ENCODE measurements around the gene TRAK1. TPM values are rescaled to one million over a fixed set of nuclear protein-coding genes. Genes with fewer than 3 reads are reported as not detected.
A peak's percentile ranks its signal among the peaks of the same experiment; 100 is the strongest.

Gene TRAK1
- total RNA-seq, 1 donor from 2014 or later = 58.4 TPM

DNA sequence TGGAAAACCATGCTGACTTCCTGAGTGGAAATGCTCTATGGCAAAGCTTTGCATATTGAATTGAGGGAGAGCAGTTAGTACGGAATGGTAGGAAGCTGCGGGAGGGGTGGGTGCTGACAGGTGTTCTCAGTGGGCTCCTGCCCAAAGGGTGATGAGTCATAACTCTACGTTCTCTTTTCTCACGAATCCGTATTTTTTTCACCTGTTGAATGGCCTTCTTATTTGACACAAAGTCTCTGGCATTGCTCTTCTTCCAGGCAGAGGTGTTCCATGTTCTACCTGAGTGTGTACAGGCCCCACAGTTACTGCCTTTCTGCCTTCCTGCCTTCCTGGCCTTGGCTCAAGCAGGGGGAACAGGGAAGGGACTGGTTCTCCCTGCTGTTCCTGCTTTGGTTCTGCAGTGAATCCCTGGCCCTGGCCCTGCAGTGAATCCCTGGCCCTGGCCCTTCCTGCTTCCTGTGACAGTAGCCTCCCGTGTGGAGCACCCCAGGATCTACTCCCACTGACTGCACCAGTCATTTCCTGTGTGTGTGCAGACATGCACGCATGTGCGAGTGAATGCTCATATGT, 31.9 kb downstream of the TRAK1 start:
- Mint-ChIP-seq H3K27ac (no peak overlapping the region), H3K27me3 (no peaks in the 10 kb centered on the region), H3K9me3 (no peaks in the 10 kb centered on the region), H3K4me3 (peak overlapping the region; percentile 29), H3K36me3 (ENCODE audit: low read depth) (peaks cover 49% of the 10 kb centered on the region), H3K4me1 (peaks cover 85% of the 10 kb centered on the region)
- intact Hi-C loops (cut with micrococcal nuclease) = no loop called here
- no peak for TF ChIP-seq CTCF (IDR thresholded peaks at IDR 0.05)
- DNase-seq (no peak), ATAC-seq (ENCODE audit: low read depth) (no peak)
- ChIA-PET POLR2A (no interaction called here), CTCF (interaction anchor here (6.3 kb wide), 1 partner anchor 68 kb away, joined by 107 read pairs; no protein-coding TSS in a partner anchor)

GRCh38 chr3:42123824-42124658, 32.9 kb downstream of the TRAK1 start:
- peaks cover 84% of the 10 kb centered on the region for H3K4me1 Mint-ChIP-seq
- ATAC-seq (ENCODE audit: low read depth) (no peak), DNase-seq (no peak)
- H3K4me3 Mint-ChIP-seq = no peak overlapping the region
- H3K9me3 Mint-ChIP-seq = no peaks in the 10 kb centered on the region
- H3K36me3 Mint-ChIP-seq (ENCODE audit: low read depth) = peaks cover 48% of the 10 kb centered on the region
- H3K27ac Mint-ChIP-seq = peak overlapping the region; percentile 43
- TF ChIP-seq CTCF (IDR thresholded peaks at IDR 0.05) = no peak
- ChIA-PET POLR2A (no interaction called here), CTCF (interaction anchor here (1.5 kb wide), 1 partner anchor 67 kb away, joined by 6 read pairs; no protein-coding TSS in a partner anchor)
- no peaks in the 10 kb centered on the region for H3K27me3 Mint-ChIP-seq
- intact Hi-C loops (cut with micrococcal nuclease) = no loop called here

DNA sequence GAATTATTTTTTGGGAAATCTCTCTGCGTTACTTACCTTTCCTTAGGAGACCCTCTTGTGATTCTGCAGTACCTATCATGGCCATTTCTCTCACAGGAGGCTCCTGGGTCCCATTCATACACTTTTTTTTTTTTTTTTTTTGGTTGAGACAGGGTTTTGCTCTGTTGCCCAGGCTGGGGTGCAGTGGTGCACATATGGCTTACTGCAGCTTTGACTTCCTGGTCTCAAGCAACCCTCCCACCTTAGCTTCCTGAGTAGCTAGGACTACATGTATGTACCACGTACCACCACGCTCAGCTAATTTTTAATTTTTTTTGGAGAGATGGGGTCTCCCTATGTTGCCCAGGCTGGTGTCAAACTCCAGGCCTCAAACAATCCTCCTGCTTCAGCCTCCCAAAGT, 36.1 kb downstream of the TRAK1 start:
- Mint-ChIP-seq H3K27me3 (no peaks in the 10 kb centered on the region), H3K4me1 (peaks cover 62% of the 10 kb centered on the region), H3K9me3 (no peaks in the 10 kb centered on the region), H3K27ac (peak overlapping the region; percentile 63), H3K36me3 (ENCODE audit: low read depth) (peaks cover 51% of the 10 kb centered on the region), H3K4me3 (peak overlapping the region; percentile 6)
- DNase-seq (no peak), ATAC-seq (ENCODE audit: low read depth) (peak; percentile 80)
- intact Hi-C loops (cut with micrococcal nuclease) = no loop called here
- CTCF ChIA-PET = interaction anchor here (1.1 to 1.5 kb wide), 2 partner anchors 9 to 64 kb away, joined by 4 to 9 read pairs; no protein-coding TSS in a partner anchor
- POLR2A ChIA-PET = interaction anchor here (0.7 kb wide), 1 partner anchor 15 kb away, joined by 7 read pairs; no protein-coding TSS in a partner anchor
- no peak for TF ChIP-seq CTCF (IDR thresholded peaks at IDR 0.05)

DNA sequence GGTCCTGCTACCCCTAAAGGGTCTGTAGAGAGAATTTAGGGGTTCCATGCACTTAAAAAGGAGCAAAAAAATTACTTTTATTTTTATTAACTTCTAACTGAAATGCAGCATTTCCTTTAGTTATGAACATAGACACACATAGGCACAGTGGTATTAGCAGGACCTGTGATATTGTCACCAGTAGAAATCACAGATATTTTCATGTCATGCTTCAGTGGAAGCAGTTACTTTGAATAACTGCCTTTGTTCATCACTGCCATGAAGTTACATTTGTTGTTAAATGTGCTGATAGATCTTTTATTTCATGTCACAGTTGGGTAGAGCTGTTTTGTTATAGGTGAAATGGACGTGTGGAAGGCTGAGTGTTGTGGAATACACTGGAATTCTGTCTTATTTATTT, 37.4 kb downstream of the TRAK1 start:
- CTCF ChIA-PET = interaction anchor here (1.1 kb wide), 1 partner anchor 10 kb away, joined by 4 read pairs; no protein-coding TSS in a partner anchor
- ATAC-seq (ENCODE audit: low read depth) (no peak), DNase-seq (no peak)
- POLR2A ChIA-PET = interaction anchor here (0.6 kb wide), 1 partner anchor 30 kb away, joined by 4 read pairs; no protein-coding TSS in a partner anchor
- no peak overlapping the region for H3K4me3 Mint-ChIP-seq
- H3K4me1 Mint-ChIP-seq = peaks cover 57% of the 10 kb centered on the region
- H3K27me3 Mint-ChIP-seq = no peaks in the 10 kb centered on the region
- intact Hi-C loops (cut with micrococcal nuclease) = no loop called here
- no peaks in the 10 kb centered on the region for H3K9me3 Mint-ChIP-seq
- TF ChIP-seq CTCF (IDR thresholded peaks at IDR 0.05) = no peak
- H3K36me3 Mint-ChIP-seq (ENCODE audit: low read depth) = peaks cover 60% of the 10 kb centered on the region
- H3K27ac Mint-ChIP-seq = no peak overlapping the region
